ENCODE measurements around the gene ZNF711.
"Not testable (repeated sequence)": the region's sequence is repeated elsewhere in the genome, so short reads cannot be mapped to it uniquely, and the experiment has no call there.

Gene ZNF711

GRCh38 chrX:85303544-85303943 lies 59.8 kb downstream of the ZNF711 start:
- TF ChIP-seq, protein P1, sequence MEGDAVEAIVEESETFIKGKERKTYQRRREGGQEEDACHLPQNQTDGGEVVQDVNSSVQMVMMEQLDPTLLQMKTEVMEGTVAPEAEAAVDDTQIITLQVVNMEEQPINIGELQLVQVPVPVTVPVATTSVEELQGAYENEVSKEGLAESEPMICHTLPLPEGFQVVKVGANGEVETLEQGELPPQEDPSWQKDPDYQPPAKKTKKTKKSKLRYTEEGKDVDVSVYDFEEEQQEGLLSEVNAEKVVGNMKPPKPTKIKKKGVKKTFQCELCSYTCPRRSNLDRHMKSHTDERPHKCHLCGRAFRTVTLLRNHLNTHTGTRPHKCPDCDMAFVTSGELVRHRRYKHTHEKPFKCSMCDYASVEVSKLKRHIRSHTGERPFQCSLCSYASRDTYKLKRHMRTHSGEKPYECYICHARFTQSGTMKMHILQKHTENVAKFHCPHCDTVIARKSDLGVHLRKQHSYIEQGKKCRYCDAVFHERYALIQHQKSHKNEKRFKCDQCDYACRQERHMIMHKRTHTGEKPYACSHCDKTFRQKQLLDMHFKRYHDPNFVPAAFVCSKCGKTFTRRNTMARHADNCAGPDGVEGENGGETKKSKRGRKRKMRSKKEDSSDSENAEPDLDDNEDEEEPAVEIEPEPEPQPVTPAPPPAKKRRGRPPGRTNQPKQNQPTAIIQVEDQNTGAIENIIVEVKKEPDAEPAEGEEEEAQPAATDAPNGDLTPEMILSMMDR (IDR thresholded peaks at IDR 0.05): no peak
- H3K27ac ChIP-seq: no peak overlapping the region
- no peaks in the 10 kb centered on the region for H3K4me1 ChIP-seq
- intact Hi-C loops (cut with DNase I; ENCODE audit: low total_unique reads): no loop called here
- no peaks in the 10 kb centered on the region for H3K27me3 ChIP-seq
- H3K9me3 ChIP-seq: no peaks in the 10 kb centered on the region
- H3K4me3 ChIP-seq: no peak overlapping the region
- DNase-seq: no peak
- H3K36me3 ChIP-seq: no peaks in the 10 kb centered on the region

GRCh38 chrX:85309717-85310116 lies 65.9 kb downstream of the ZNF711 start:
- intact Hi-C loops (cut with DNase I; ENCODE audit: low total_unique reads): no loop called here
- Histone ChIP-seq H3K4me1 (no peaks in the 10 kb centered on the region), H3K9me3 (no peaks in the 10 kb centered on the region), H3K36me3 (no peaks in the 10 kb centered on the region), H3K4me3 (no peak overlapping the region), H3K27me3 (no peaks in the 10 kb centered on the region), H3K27ac (no peak overlapping the region)
- TF ChIP-seq, protein P1 (IDR thresholded peaks at IDR 0.05): no peak
- DNase-seq: no peak

- H3K27me3 ChIP-seq; H3K27ac ChIP-seq; H3K4me1 ChIP-seq; H3K4me3 ChIP-seq; intact Hi-C loops (cut with DNase I; ENCODE audit: low total_unique reads); DNase-seq; H3K9me3 ChIP-seq; H3K36me3 ChIP-seq: not testable (repeated sequence)
Observed at GRCh38 chrX:85311348-85311747, 67.6 kb downstream of the ZNF711 start.
